ENCODE measurements around the gene POLDIP2. TPM values are rescaled to one million over a fixed set of nuclear protein-coding genes. Genes with fewer than 3 reads are reported as not detected.

Gene POLDIP2
- total and polyA plus RNA-seq, 2 of the 13 experiments (the other 11 are each of a cell fraction or from before 2014, with no cell fraction given): 85.9 to 114 TPM

- 0 out of 2 replicates have a peak, but pooled peaks have one; percentile 9 for TF ChIP-seq HNF1A (IDR thresholded peaks at IDR 0.05; ENCODE audit: low read depth)
- TF ChIP-seq HNF1A (CRISPR knock-in tag; IDR thresholded peaks at IDR 0.05; ENCODE audit: borderline replicate concordance): no peak
- TF ChIP-seq ZNF318 (CRISPR knock-in tag; IDR thresholded peaks at IDR 0.05): no peak
- no peak for TF ChIP-seq ZNF292 (CRISPR knock-in tag; IDR thresholded peaks at IDR 0.05; ENCODE audit: borderline replicate concordance, low read depth)
- TF ChIP-seq TFDP1 (CRISPR knock-in tag; IDR thresholded peaks at IDR 0.05; ENCODE audit: borderline replicate concordance): no peak
- TF ChIP-seq IRF2 (CRISPR knock-in tag; IDR thresholded peaks at IDR 0.05): no peak
- TF ChIP-seq SNAI1 (CRISPR knock-in tag; IDR thresholded peaks at IDR 0.05; ENCODE audit: borderline replicate concordance): no peak
- no peak for TF ChIP-seq MIER2 (CRISPR knock-in tag; IDR thresholded peaks at IDR 0.05)
- 0 out of 2 replicates have a peak, but pooled peaks have one; percentile 10 for TF ChIP-seq ZSCAN9 (CRISPR knock-in tag; IDR thresholded peaks at IDR 0.05; ENCODE audit: borderline replicate concordance)
- TF ChIP-seq CHD2 (IDR thresholded peaks at IDR 0.05; ENCODE audit: low read depth, low read length): no peak
- TF ChIP-seq ZNF639 (CRISPR knock-in tag; conservative IDR thresholded peaks at IDR 0.05): 0 out of 2 replicates have a peak, but pooled peaks have one; percentile 9
- TF ChIP-seq TBP (CRISPR knock-in tag; IDR thresholded peaks at IDR 0.05): no peak
- TF ChIP-seq ESRRA (CRISPR knock-in tag; IDR thresholded peaks at IDR 0.05; ENCODE audit: low read depth): no peak
- no peak for TF ChIP-seq PREB (CRISPR knock-in tag; IDR thresholded peaks at IDR 0.05)
These were observed 13.4 kb upstream of the POLDIP2 start (continued) for GRCh38 chr17:28370744-28371103.
